Measurements from ENCODE around the gene CABYR. TPM values are rescaled to one million over a fixed set of nuclear protein-coding genes. Genes with fewer than 3 reads are reported as not detected.

The CABYR gene
- total and polyA plus RNA-seq, 2 of the 13 experiments (the other 11 are each of a cell fraction or from before 2014, with no cell fraction given): 0.71 to 0.88 TPM

- peak; percentile 52; the same call in 1 of the 2 replicates for TF ChIP-seq PPARG (CRISPR knock-in tag; conservative IDR thresholded peaks at IDR 0.05)
- TF ChIP-seq THAP8 (CRISPR knock-in tag; IDR thresholded peaks at IDR 0.05; ENCODE audit: borderline replicate concordance): no peak
- no peak for TF ChIP-seq TMF1 (CRISPR knock-in tag; IDR thresholded peaks at IDR 0.05; ENCODE audit: low read depth)
- TF ChIP-seq, protein P1, sequence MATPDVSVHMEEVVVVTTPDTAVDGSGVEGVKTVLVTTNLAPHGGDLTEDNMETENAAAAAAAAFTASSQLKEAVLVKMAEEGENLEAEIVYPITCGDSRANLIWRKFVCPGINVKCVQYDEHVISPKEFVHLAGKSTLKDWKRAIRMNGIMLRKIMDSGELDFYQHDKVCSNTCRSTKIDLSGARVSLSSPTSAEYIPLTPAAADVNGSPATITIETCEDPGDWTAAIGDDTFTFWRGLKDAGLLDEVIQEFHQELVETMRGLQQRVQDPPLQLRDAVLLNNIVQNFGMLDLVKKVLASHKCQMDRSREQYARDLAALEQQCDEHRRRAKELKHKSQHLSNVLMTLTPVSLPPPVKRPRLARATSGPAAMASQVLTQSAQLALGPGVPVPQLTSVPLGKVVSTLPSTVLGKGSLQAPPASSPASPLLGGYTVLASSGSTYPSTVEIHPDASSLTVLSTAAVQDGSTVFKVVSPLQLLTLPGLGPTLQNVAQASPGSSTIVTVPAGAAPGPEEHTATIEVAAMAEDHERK (CRISPR knock-in tag; IDR thresholded peaks at IDR 0.05; ENCODE audit: low read depth): no peak
- TF ChIP-seq ZNF558 (CRISPR knock-in tag; IDR thresholded peaks at IDR 0.05; ENCODE audit: borderline replicate concordance): no peak
- TF ChIP-seq HNRNPK (IDR thresholded peaks at IDR 0.05; ENCODE audit: low read depth, low read length, poor library complexity, severe bottlenecking): no peak
- peak; percentile 52; the same call in 1 of the 2 replicates for TF ChIP-seq ZBTB38 (CRISPR knock-in tag; IDR thresholded peaks at IDR 0.05)
- no peak for TF ChIP-seq ZNF276 (CRISPR knock-in tag; IDR thresholded peaks at IDR 0.05; ENCODE audit: low read depth)
- TF ChIP-seq EP300 (IDR thresholded peaks at IDR 0.05; ENCODE audit: low read depth in 2 of 2, low read length in 2 of 2): peak; percentile 26 to 70; a peak in 3 of 4 replicates
- peak; percentile 73 for TF ChIP-seq EP300 (CRISPR knock-in tag; IDR thresholded peaks at IDR 0.05; ENCODE audit: borderline replicate concordance)
- TF ChIP-seq USF2 (IDR thresholded peaks at IDR 0.05; ENCODE audit: low read depth, low read length): no peak
- no peak for TF ChIP-seq USF2 (CRISPR knock-in tag; IDR thresholded peaks at IDR 0.05; ENCODE audit: borderline replicate concordance)
- no peak for TF ChIP-seq ZNF775 (CRISPR knock-in tag; IDR thresholded peaks at IDR 0.05; ENCODE audit: borderline replicate concordance)
- TF ChIP-seq ATF4 (CRISPR knock-in tag; IDR thresholded peaks at IDR 0.05): peak in 1 of 2 experiments; percentile 55; a peak in 1 of 4 replicates
- TF ChIP-seq ZNF562 (CRISPR knock-in tag; IDR thresholded peaks at IDR 0.05; ENCODE audit: borderline replicate concordance): no peak
- no peak for TF ChIP-seq ZNF569 (CRISPR knock-in tag; IDR thresholded peaks at IDR 0.05; ENCODE audit: borderline replicate concordance)
- no peak for TF ChIP-seq NONO (IDR thresholded peaks at IDR 0.05)
- TF ChIP-seq NONO (CRISPR knock-in tag; conservative IDR thresholded peaks at IDR 0.05): peak; percentile 89
- peak; percentile 90 for TF ChIP-seq HDAC2 (CRISPR knock-in tag; IDR thresholded peaks at IDR 0.05)
- 0 out of 2 replicates have a peak, but pooled peaks have one; percentile 44 for TF ChIP-seq ATF7-NPFF (CRISPR knock-in tag; IDR thresholded peaks at IDR 0.05; ENCODE audit: low read depth)
- no peak for TF ChIP-seq NFRKB (IDR thresholded peaks at IDR 0.05)
- no peak for TF ChIP-seq ZNF768 (CRISPR knock-in tag; IDR thresholded peaks at IDR 0.05)
- TF ChIP-seq ISX (CRISPR knock-in tag; conservative IDR thresholded peaks at IDR 0.05): no peak
Measured at GRCh38 chr18:24112874-24113615, 25.8 kb upstream of the CABYR start (continued).

Measured in HepG2 (cell line).